OCI-LY1 (cell line): ENCODE results near the gene COL6A3.

Experiments used
- H2AFZ ChIP-seq: fragments of 200-600 bp; sonication (generic), shearing (Covaris generic); 2 replicates; pipeline ENCODE4 v1.6.0; 2014; ENCODE audit warnings: antibody characterized with exemption, mild to moderate bottlenecking, low read length
- H3F3A ChIP-seq: fragments of 200-600 bp; sonication (generic), shearing (Covaris generic); 2 replicates; pipeline ENCODE4 v1.6.0; 2014; ENCODE audit warnings: mild to moderate bottlenecking, antibody characterized with exemption, low read length, moderate library complexity; ENCODE audit not compliant: insufficient read depth
- H3K27ac ChIP-seq: fragments of 200-600 bp; sonication (generic); 2 replicates; pipeline ENCODE4 v1.5.1; 2014; ENCODE audit warnings: low read length, mixed run types, mild to moderate bottlenecking, low read depth; ENCODE audit not compliant: poor library complexity, severe bottlenecking
- H3K27me3 ChIP-seq: fragments of 200-600 bp; sonication (generic); 2 replicates; pipeline ENCODE4 v1.6.0; 2014; ENCODE audit warnings: antibody characterized with exemption, mild to moderate bottlenecking, low read length, moderate library complexity; ENCODE audit not compliant: insufficient read depth
- H3K36me3 ChIP-seq: fragments of 200-600 bp; sonication (generic); 2 replicates; pipeline ENCODE4 v1.6.1; 2014; ENCODE audit warnings: mild to moderate bottlenecking, antibody characterized with exemption, low read length, moderate library complexity, mixed read lengths; ENCODE audit not compliant: insufficient read depth
- H3K4me1 ChIP-seq: fragments of 200-600 bp; sonication (generic); 2 replicates; pipeline ENCODE4 v1.5.1; 2014; ENCODE audit warnings: mild to moderate bottlenecking, low read length, moderate library complexity; ENCODE audit not compliant: insufficient read depth, severe bottlenecking
- H3K4me2 ChIP-seq: fragments of 200-600 bp; sonication (generic), shearing (Covaris generic); 2 replicates; pipeline ENCODE4 v1.6.1; 2014; ENCODE audit warnings: low read length
- H3K4me3 ChIP-seq: fragments of 200-600 bp; sonication (generic); 2 replicates; pipeline ENCODE4 v1.5.1; 2014; ENCODE audit warnings: low read length, low read depth, mild to moderate bottlenecking, mixed read lengths; ENCODE audit not compliant: poor library complexity, severe bottlenecking
- H3K79me2 ChIP-seq: fragments of 200-600 bp; shearing (Covaris generic); 2 replicates; pipeline ENCODE4 v1.6.1; 2016; ENCODE audit warnings: mixed run types, low read length, mixed read lengths; ENCODE audit not compliant: insufficient read depth
- H3K9ac ChIP-seq: fragments of 200-600 bp; sonication (generic), shearing (Covaris generic); 2 replicates; pipeline ENCODE4 v1.6.1; 2014; ENCODE audit warnings: mild to moderate bottlenecking, low read length, mixed read lengths
- H3K9me2 ChIP-seq: fragments of 200-600 bp; sonication (generic), shearing (Covaris generic); 2 replicates; pipeline ENCODE4 v1.6.1; 2014; ENCODE audit warnings: low read depth, mild to moderate bottlenecking, low read length, mixed read lengths
- H3K9me3 ChIP-seq: fragments of 200-600 bp; shearing (Covaris generic); 2 replicates; pipeline ENCODE4 v1.6.1; 2014; ENCODE audit warnings: low read length, mixed read lengths
- H4K20me1 ChIP-seq: fragments of 200-600 bp; sonication (generic), shearing (Covaris generic); 2 replicates; pipeline ENCODE4 v1.6.0; 2016; ENCODE audit warnings: mild to moderate bottlenecking, low read length; ENCODE audit not compliant: insufficient read depth
- EZH2 ChIP-seq: fragments of 200-600 bp; sonication (generic), shearing (Covaris generic); IDR thresholded peaks from 2 replicates; pipeline ENCODE4 v1.8.0; 2017; ENCODE audit warnings: borderline replicate concordance, mixed run types, mild to moderate bottlenecking, antibody characterized with exemption, low read length, moderate library complexity, mixed read lengths
- TF ChIP-seq, protein P1 (sequence below): fragments of 200-600 bp; sonication (generic), shearing (Covaris generic); IDR thresholded peaks from 2 replicates; pipeline ENCODE4 v1.5.1; 2017; ENCODE audit warnings: mild to moderate bottlenecking, antibody characterized with exemption, low read length, moderate library complexity, mixed read lengths

COL6A3 gene

DNA sequence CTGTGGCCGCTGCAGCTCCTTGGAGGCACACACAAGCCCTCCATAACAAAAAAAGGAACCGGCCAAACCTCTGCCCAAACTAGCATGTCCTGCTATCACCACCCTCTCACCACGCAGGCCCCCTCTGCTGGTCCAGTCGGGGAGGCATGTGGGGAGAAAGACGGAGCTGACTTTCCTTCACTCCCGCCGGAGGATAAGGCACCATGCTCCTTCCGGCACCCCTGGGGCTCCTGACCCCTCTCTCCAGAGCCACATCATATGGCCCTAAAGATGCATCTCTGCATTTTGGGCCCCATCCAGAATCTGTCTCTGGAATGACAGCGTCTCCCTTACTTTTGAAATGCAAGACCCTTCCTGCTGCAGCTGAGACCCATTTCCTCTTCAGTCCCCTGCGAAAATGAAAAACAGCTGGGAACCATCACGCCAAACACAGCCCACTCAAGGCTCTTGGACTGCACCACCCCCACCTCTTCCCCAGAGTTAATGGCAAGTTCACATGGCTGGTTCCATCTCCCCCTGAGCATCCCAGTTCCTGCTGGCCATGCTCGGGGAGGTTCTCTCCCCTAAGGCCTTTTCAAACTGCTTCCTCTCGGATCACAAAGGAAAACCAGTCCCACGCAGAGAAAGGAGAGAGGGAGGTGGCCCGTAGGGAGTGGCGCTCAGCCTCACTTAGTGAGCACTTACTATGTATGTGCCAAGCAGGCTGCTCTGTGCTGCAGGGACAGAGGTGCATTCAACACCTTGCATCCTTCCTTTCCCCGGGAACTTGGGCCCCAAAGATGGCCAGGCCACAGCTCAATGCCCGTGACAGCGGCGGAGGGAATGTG, 37.9 kb upstream of the COL6A3 start:
- no peaks in the 10 kb centered on the region for H3K36me3 ChIP-seq
- no peak overlapping the region for H3K4me2 ChIP-seq
- H3K4me3 ChIP-seq = no peak overlapping the region
- no peaks in the 10 kb centered on the region for H4K20me1 ChIP-seq
- H2AFZ ChIP-seq = no peak overlapping the region
- H3F3A ChIP-seq = no peaks in the 10 kb centered on the region
- H3K9me2 ChIP-seq = no peaks in the 10 kb centered on the region
- H3K27me3 ChIP-seq = no peaks in the 10 kb centered on the region
- H3K27ac ChIP-seq = no peak overlapping the region
- no peaks in the 10 kb centered on the region for H3K79me2 ChIP-seq
- no peak overlapping the region for H3K9ac ChIP-seq
- H3K9me3 ChIP-seq = no peaks in the 10 kb centered on the region
- no peak for TF ChIP-seq EZH2
- TF ChIP-seq, protein P1, sequence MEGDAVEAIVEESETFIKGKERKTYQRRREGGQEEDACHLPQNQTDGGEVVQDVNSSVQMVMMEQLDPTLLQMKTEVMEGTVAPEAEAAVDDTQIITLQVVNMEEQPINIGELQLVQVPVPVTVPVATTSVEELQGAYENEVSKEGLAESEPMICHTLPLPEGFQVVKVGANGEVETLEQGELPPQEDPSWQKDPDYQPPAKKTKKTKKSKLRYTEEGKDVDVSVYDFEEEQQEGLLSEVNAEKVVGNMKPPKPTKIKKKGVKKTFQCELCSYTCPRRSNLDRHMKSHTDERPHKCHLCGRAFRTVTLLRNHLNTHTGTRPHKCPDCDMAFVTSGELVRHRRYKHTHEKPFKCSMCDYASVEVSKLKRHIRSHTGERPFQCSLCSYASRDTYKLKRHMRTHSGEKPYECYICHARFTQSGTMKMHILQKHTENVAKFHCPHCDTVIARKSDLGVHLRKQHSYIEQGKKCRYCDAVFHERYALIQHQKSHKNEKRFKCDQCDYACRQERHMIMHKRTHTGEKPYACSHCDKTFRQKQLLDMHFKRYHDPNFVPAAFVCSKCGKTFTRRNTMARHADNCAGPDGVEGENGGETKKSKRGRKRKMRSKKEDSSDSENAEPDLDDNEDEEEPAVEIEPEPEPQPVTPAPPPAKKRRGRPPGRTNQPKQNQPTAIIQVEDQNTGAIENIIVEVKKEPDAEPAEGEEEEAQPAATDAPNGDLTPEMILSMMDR = no peak
- H3K4me1 ChIP-seq = no peaks in the 10 kb centered on the region

DNA sequence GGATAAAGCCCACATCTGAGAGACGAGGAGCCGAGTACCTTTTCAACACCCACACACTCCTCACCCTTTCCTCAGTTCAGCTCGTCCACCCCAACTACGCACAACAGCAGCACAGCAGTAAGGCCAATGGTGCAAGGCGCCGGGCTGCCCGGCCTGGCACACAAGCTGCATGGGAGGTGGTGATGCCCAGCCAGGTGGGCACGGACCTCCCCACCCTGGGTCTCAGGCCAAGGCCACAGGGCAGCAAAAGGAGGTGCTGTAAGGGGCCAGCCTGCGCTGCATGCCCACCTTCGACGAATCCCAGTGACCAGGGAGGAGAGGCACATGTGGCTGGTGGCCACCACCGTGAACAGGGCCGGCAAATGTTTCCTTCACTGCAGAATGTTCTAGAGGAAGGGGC, 36.6 kb upstream of the COL6A3 start:
- Histone ChIP-seq H3K9me3 (no peaks in the 10 kb centered on the region), H3K9me2 (no peaks in the 10 kb centered on the region), H3K27me3 (peaks cover 4% of the 10 kb centered on the region; the same call in 1 of the 2 replicates), H3K79me2 (no peaks in the 10 kb centered on the region), H2AFZ (no peak overlapping the region), H4K20me1 (no peaks in the 10 kb centered on the region), H3K36me3 (no peaks in the 10 kb centered on the region), H3K4me3 (no peak overlapping the region), H3K9ac (no peak overlapping the region), H3K4me2 (no peak overlapping the region), H3F3A (no peaks in the 10 kb centered on the region), H3K27ac (no peak overlapping the region), H3K4me1 (no peaks in the 10 kb centered on the region)
- TF ChIP-seq, protein P1 = no peak
- TF ChIP-seq EZH2 = no peak

DNA sequence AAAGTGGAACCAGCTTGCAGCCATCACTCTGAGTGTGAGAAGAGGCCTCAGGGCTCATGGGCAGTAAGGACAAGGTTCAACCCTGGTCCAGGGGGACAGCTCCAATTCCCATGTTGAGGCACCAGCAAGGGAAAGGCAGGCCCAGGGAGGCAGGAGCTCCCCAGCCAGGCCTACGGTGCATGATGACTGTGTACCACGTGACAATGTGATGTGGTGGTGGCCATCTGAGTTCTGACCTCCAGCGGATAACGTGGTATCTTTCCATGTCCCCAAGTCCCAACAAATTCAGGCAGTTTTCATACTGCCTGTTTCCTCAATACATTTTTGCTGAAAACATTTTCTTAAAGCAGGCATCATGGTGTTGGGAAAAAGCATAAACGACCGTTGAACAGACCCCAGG, 36.1 kb upstream of the COL6A3 start:
- Histone ChIP-seq H3K4me3 (no peak overlapping the region), H2AFZ (no peak overlapping the region), H3K9me3 (no peaks in the 10 kb centered on the region), H3K27ac (no peak overlapping the region), H3K36me3 (no peaks in the 10 kb centered on the region), H3K9me2 (no peaks in the 10 kb centered on the region), H3K9ac (no peak overlapping the region), H4K20me1 (no peaks in the 10 kb centered on the region), H3K4me2 (no peak overlapping the region), H3K79me2 (no peaks in the 10 kb centered on the region), H3F3A (no peaks in the 10 kb centered on the region), H3K27me3 (peaks cover 4% of the 10 kb centered on the region; the same call in 1 of the 2 replicates), H3K4me1 (no peaks in the 10 kb centered on the region)
- no peak for TF ChIP-seq EZH2
- TF ChIP-seq, protein P1 = no peak
